ENCODE measurements around the gene MACROD2. TPM values are rescaled to one million over a fixed set of nuclear protein-coding genes. Genes with fewer than 3 reads are reported as not detected.

The MACROD2 gene
- total and polyA plus RNA-seq, 11 donors = 0.54 to 5.4 (median 2.4) TPM

DNA sequence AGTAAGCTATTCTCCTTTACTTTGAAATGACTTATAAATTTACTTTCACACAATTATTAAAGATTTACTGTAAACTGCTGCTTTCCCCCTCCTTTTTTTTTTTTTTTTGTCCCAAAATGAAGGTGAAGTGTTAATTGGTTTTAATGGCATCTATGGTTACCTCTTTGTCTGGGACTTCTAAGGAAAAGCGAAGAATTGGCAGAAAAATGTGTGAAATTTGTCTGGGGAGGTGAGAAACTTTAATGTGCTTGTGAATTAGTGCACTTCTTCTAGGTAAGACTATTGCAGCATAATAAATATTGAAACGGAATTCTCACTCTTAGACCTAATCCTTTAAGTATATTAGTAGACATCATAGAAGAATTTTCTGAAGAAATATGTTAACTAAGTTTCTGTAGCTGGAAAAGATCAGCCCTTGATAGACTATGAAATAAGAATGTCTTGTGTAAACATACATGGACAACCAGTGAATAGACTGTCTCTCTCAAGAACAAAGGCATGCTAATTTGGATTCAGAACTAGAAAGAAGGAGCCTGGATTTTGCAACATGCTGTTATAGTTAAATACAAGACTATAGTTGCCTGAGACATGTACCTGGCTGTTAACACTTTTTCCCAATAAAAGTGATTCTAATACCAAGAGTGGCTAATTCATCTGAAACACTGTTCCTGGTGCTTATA, 318.2 kb downstream of the MACROD2 start:
- Histone ChIP-seq H3K27me3 (no peaks in the 10 kb centered on the region), H3K4me1 (no peaks in the 10 kb centered on the region), H3K27ac (no peak overlapping the region), H3K36me3 (no peaks in the 10 kb centered on the region), H3K9me3 (no peaks in the 10 kb centered on the region), H3K4me3 (no peak overlapping the region)
- ATAC-seq (no peak), DNase-seq (no peak)
- TF ChIP-seq, protein P1, sequence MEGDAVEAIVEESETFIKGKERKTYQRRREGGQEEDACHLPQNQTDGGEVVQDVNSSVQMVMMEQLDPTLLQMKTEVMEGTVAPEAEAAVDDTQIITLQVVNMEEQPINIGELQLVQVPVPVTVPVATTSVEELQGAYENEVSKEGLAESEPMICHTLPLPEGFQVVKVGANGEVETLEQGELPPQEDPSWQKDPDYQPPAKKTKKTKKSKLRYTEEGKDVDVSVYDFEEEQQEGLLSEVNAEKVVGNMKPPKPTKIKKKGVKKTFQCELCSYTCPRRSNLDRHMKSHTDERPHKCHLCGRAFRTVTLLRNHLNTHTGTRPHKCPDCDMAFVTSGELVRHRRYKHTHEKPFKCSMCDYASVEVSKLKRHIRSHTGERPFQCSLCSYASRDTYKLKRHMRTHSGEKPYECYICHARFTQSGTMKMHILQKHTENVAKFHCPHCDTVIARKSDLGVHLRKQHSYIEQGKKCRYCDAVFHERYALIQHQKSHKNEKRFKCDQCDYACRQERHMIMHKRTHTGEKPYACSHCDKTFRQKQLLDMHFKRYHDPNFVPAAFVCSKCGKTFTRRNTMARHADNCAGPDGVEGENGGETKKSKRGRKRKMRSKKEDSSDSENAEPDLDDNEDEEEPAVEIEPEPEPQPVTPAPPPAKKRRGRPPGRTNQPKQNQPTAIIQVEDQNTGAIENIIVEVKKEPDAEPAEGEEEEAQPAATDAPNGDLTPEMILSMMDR (IDR thresholded peaks at IDR 0.05) = no peak
- 69 to 85% (median 74%) methylated on average over 2 of the region's 2 CpGs for WGBS, 4 donors
- intact Hi-C loops (cut with DNase I) = no loop called here

DNA sequence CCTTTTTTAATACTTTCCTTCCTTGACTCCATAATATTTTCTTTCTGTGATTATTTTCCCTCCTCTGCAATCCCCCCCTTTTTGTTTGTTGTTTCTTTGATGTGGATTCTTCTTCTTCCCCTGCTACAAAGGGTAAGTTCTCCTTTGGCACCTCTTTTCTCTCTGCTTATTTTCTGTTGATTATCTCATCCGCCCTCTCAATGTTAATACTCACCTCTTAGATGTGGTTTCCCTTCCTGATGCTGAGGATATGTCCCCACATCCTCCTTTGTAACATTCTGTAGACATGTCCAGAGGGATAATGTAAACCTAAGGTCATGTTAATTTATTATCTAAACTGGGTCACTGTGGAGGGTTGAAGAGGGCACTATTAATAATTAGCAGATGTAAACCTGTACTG, 324.4 kb downstream of the MACROD2 start:
- Histone ChIP-seq H3K9me3 (no peaks in the 10 kb centered on the region), H3K4me1 (no peaks in the 10 kb centered on the region), H3K27me3 (no peaks in the 10 kb centered on the region), H3K36me3 (no peaks in the 10 kb centered on the region), H3K4me3 (no peak overlapping the region), H3K27ac (no peak overlapping the region)
- intact Hi-C loops (cut with DNase I) = no loop called here
- WGBS, 4 donors = 73 to 83% (median 78%) methylated on average over 1 of the region's 1 CpG
- ATAC-seq (no peak), DNase-seq (no peak)
- TF ChIP-seq POLR2A (IDR thresholded peaks at IDR 0.05) = no peak
- TF ChIP-seq, protein P1 (IDR thresholded peaks at IDR 0.05) = no peak

DNA sequence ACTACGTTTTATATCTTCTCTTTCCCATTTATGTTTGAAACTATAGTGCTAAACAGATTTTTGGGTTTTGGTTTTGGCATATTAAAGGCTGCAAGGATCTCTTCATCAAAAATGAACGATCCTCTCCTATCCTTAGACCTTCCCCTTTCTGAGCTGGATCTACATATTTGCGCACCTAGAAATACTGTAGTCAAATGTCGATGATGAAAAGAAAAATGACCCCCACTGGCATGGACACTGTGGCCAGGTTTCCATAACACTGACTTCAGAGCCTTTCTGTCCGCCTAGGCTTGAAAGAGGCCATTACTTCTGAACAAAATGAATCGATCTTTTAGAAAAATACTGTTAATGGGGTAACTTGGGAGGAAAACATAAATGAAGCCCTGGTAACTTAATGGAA, 336.3 kb downstream of the MACROD2 start:
- no peaks in the 10 kb centered on the region for H3K36me3 ChIP-seq
- no peaks in the 10 kb centered on the region for H3K9me3 ChIP-seq
- H3K27me3 ChIP-seq = no peaks in the 10 kb centered on the region
- TF ChIP-seq POLR2A (IDR thresholded peaks at IDR 0.05) = no peak
- TF ChIP-seq, protein P1 (IDR thresholded peaks at IDR 0.05) = no peak
- H3K27ac ChIP-seq = no peak overlapping the region
- 81 to 87% (median 83%) methylated on average over 6 of the region's 6 CpGs for WGBS, 4 donors
- DNase-seq (no peak), ATAC-seq (no peak)
- intact Hi-C loops (cut with DNase I) = no loop called here
- H3K4me1 ChIP-seq = no peaks in the 10 kb centered on the region
- no peak overlapping the region for H3K4me3 ChIP-seq

DNA sequence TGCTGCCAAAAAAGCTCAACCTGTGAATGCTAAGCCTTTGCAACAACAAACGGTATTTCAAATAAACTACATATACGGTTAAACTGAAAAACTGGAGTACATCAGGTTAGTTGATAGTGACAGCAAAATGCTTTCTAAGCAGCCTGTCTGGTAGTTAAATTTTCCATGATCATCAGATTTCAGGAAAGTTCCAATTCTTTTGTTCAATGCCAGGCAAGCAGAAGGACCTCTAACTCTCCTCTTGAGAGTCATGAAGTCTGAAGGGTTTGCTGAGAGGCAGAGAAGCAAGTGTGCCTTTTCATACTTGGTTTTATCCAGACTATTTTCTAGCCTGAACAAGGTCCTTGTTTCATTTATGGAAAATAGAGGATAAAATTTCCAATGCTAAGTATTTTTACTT, 337.6 kb downstream of the MACROD2 start:
- Histone ChIP-seq H3K27ac (no peak overlapping the region), H3K4me1 (peaks cover 0 to 3% (median 0%) of the 10 kb centered on the region in 12 donors), H3K36me3 (no peaks in the 10 kb centered on the region), H3K4me3 (no peak overlapping the region), H3K9me3 (no peaks in the 10 kb centered on the region), H3K27me3 (no peaks in the 10 kb centered on the region)
- no peak for ATAC-seq
- no peak for DNase-seq
- TF ChIP-seq, protein P1 (IDR thresholded peaks at IDR 0.05) = no peak
- no peak for TF ChIP-seq POLR2A (IDR thresholded peaks at IDR 0.05)
- 76 to 90% (median 86%) methylated on average over 2 of the region's 2 CpGs for WGBS, 4 donors
- intact Hi-C loops (cut with DNase I) = no loop called here
